Measurements from ENCODE around the gene ITSN2. TPM values are rescaled to one million over a fixed set of nuclear protein-coding genes. Genes with fewer than 3 reads are reported as not detected.

ITSN2 gene
- polyA plus RNA-seq, 1 experiment, result 16.3 TPM

DNA sequence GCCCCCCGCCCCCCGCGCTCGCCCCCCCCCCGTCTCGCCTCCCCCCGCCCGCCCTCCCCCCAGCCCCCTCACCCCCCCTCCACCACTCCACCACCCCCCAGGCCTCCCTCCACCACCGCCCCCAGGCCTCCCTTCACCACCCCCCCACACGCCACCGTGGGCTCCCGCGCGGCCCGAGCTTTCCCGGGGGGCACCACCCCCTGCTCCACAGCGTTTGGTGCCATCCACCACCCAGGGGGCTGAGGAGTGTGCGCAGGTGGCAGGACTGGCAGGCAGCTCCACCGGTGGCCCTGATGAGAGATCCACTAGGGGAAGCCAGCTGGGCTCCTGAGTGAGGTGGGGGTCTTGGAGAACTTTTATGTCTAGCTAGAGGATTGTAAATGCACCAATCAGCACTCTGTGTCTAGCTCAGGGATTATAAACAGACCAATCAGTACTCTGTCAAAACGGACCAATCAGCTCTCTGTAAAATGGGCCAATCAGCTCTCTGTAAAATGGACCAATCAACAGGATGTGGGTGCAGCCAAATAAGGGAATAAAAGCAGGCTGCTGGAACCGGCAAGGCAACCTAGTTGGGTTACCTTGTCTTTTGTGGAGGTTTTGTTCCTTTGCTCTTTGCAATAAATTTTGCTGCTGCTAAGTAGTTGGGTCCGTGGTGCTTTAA, 43.0 kb upstream of the ITSN2 start:
- Histone ChIP-seq H3K36me3 (ENCODE audit: control insufficient read depth, insufficient read depth, low read length) (no peaks in the 10 kb centered on the region), H3K27me3 (ENCODE audit: control insufficient read depth, insufficient read depth, low read length) (peaks cover 2% of the 10 kb centered on the region; the same call in 1 of the 2 replicates), H3K4me3 (ENCODE audit: low read depth, low read length) (no peak overlapping the region)
- ChIA-PET POLR2A (no interaction called here), CTCF (interaction anchor here (3.0 kb wide), 1 partner anchor 423 kb away, joined by 25 read pairs; no protein-coding TSS in a partner anchor)
- no peak for DNase-seq (ENCODE audit: low read depth)
- no peak for TF ChIP-seq CTCF (IDR thresholded peaks at IDR 0.05; ENCODE audit: insufficient read depth, low read depth, low read length)

DNA sequence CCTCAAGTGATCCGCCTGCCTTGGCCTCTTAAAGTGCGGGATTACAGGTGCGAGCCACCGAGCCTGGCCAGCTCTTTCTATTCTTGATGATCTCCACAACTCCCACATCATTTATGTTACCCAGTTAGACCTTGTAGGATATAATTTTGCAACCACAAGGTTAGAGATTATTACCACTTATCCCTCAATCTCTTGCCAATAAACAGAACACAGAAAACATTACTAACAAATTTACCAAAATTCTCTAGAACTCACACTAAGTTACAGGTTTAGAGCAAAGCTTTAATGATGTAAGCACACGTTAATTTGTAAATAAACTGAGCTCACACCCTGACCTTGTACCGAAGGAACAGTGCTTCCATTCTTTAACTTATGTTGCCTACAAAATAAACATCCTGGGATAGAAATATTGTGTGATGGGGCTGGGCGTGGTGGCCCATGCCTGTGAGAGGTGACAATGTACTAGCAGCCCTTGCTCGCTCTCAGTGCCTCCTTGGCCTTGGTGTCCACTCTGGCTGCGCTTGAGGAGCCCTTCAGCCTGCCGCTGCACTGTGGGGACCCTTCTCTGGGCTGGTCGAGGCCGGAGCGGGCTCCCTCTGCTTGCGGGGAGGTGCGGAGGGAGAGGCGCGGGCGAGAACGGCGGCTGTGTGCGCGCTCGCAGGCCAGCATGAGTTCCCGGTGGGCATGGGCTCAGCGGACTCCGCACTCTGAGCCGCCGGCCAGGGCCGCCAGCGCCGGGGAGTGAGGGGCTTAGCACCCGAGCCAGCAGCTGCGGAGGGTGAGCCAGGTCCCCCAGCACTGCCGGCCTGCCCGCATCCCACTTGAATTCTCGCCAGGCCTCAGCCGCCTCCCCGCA, 42.1 kb upstream of the ITSN2 start:
- ChIA-PET CTCF (interaction anchor here (3.0 kb wide), 1 partner anchor 424 kb away, joined by 25 read pairs; no protein-coding TSS in a partner anchor), POLR2A (no interaction called here)
- Histone ChIP-seq H3K36me3 (ENCODE audit: control insufficient read depth, insufficient read depth, low read length) (no peaks in the 10 kb centered on the region), H3K4me3 (ENCODE audit: low read depth, low read length) (peak overlapping the region; percentile 28), H3K27me3 (ENCODE audit: control insufficient read depth, insufficient read depth, low read length) (peaks cover 2% of the 10 kb centered on the region; the same call in 1 of the 2 replicates)
- 0 out of 2 replicates have a peak, but pooled peaks have one; percentile 9 for TF ChIP-seq CTCF (IDR thresholded peaks at IDR 0.05; ENCODE audit: insufficient read depth, low read depth, low read length)
- no peak for DNase-seq (ENCODE audit: low read depth)

- POLR2A ChIA-PET, result no interaction called here
- no peak overlapping the region for H3K4me3 ChIP-seq (ENCODE audit: low read depth, low read length)
- H3K36me3 ChIP-seq (ENCODE audit: control insufficient read depth, insufficient read depth, low read length), result no peaks in the 10 kb centered on the region
- no peak for TF ChIP-seq CTCF (IDR thresholded peaks at IDR 0.05; ENCODE audit: insufficient read depth, low read depth, low read length)
- CTCF ChIA-PET, result interaction anchor here (1.1 to 3.7 kb wide), 3 partner anchors 10 to 427 kb away, joined by 3 to 14 read pairs (median 3); no protein-coding TSS in a partner anchor
- H3K27me3 ChIP-seq (ENCODE audit: control insufficient read depth, insufficient read depth, low read length), result peaks cover 2% of the 10 kb centered on the region; the same call in 1 of the 2 replicates
- DNase-seq (ENCODE audit: low read depth), result no peak
These were observed 40.0 kb upstream of the ITSN2 start for GRCh38 chr2:24400207-24400907.

DNA sequence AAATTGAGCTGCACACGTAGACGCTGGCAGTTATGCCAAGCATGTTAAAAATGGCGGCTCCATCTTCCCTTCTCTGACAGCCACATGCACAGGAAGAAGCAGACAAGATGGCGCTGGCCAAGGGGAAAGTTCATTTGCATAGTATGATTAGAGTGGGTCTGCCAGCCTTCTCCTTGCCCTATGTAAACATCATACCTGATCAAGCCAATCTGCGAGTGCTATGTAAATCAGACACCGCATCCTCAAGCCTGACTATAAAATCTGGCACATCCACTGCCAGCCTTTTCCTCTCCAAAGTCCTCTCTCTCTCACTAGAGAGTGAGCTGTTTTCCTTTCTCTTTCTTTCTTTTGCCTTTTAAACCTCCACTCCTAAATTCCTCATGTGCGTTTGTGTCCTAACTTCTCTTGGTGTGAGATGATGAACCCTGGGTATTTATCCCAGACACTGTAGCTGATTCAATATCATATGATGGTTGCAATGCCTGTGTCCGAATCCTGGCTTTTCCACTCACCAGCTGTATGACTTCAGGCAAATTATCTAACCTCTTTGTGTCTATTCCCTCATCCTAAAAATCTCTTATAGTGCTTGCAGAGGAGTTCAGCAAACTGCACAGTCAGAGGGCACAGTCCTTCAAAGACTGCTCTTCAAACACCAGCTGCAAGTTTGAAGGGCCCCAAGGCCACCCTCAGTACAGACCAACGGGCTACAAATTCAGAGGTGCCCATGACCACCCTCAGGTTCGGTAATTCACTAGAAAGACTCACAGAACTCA, 39.3 kb upstream of the ITSN2 start:
- CTCF ChIA-PET, result interaction anchor here (1.1 to 3.7 kb wide), 3 partner anchors 11 to 428 kb away, joined by 3 to 14 read pairs (median 3); no protein-coding TSS in a partner anchor
- POLR2A ChIA-PET, result no interaction called here

More for the DNA sequence above, 39.3 kb upstream of the ITSN2 start:
- Histone ChIP-seq H3K36me3 (ENCODE audit: control insufficient read depth, insufficient read depth, low read length) (no peaks in the 10 kb centered on the region), H3K27me3 (ENCODE audit: control insufficient read depth, insufficient read depth, low read length) (peaks cover 2% of the 10 kb centered on the region; the same call in 1 of the 2 replicates), H3K4me3 (ENCODE audit: low read depth, low read length) (no peak overlapping the region)
- no peak for DNase-seq (ENCODE audit: low read depth)
- no peak for TF ChIP-seq CTCF (IDR thresholded peaks at IDR 0.05; ENCODE audit: insufficient read depth, low read depth, low read length)

Data from BJ (cell line).